CD14-positive monocyte (primary cell): ENCODE results near the gene PDHA1. TPM values are rescaled to one million over a fixed set of nuclear protein-coding genes. Genes with fewer than 3 reads are reported as not detected.

Experiments used
- DNase-seq, 3 donors: peaks; one replicate each; pipeline ENCODE4 v3.0.0-alpha.2; 2011 to 2022
- H2AFZ ChIP-seq: 2 replicates; pipeline ENCODE4 v1.6.0; 2012; ENCODE audit warnings: mild to moderate bottlenecking, low read depth, low read length, inconsistent platforms; ENCODE audit not compliant: insufficient read depth, poor library complexity, severe bottlenecking
- H3K27ac ChIP-seq, 2 donors: 1 replicate in 1 of 2; 2 replicates in 1 of 2; pipeline ENCODE4 v1.5.1; 2012 to 2013; ENCODE audit warnings: low read length in 2 of 2, control low read depth in 1 of 2, inconsistent platforms in 1 of 2, low read depth in 1 of 2, mild to moderate bottlenecking in 1 of 2
- H3K27me3 ChIP-seq, 2 donors: one replicate each; pipeline versions ENCODE4 v1.6.0 to v1.6.1; 2011 to 2013; ENCODE audit warnings: low read length in 2 of 2; ENCODE audit not compliant: control insufficient read depth in 2 of 2, insufficient read depth in 2 of 2
- H3K36me3 ChIP-seq, 2 donors: replicated peaks in 1 of 2; 1 replicate in 1 of 2; 2 replicates in 1 of 2; pipeline versions ENCODE4 v1.5.1 to v1.6.1; 2012 to 2013; ENCODE audit warnings: low read length in 2 of 2, control low read depth in 1 of 2, inconsistent platforms in 1 of 2, mild to moderate bottlenecking in 1 of 2; ENCODE audit not compliant: insufficient read depth in 2 of 2, control insufficient read depth in 1 of 2
- H3K4me1 ChIP-seq, 2 donors: 1 replicate in 1 of 2; 2 replicates in 1 of 2; pipeline versions ENCODE4 v1.5.1 to v1.6.1; 2012 to 2013; ENCODE audit warnings: low read length in 2 of 2, control low read depth in 1 of 2, inconsistent platforms in 1 of 2, mild to moderate bottlenecking in 1 of 2, moderate library complexity in 1 of 2; ENCODE audit not compliant: insufficient read depth in 2 of 2, control insufficient read depth in 1 of 2
- H3K4me2 ChIP-seq: replicated peaks from 2 replicates; pipeline ENCODE3; 2012; ENCODE audit warnings: low read length, moderate library complexity, mild to moderate bottlenecking; ENCODE audit not compliant: poor library complexity, severe bottlenecking; ENCODE audit errors: extremely low read depth
- H3K4me3 ChIP-seq, 3 experiments: fragments of 200-600 bp in 1 of 3; sonication (generic) in 1 of 3; replicated peaks in 1 of 3; 1 replicate in 2 of 3; 2 replicates in 1 of 3; pipeline ENCODE4 v1.5.1; 2011 to 2013; ENCODE audit warnings: low read length in 3 of 3, mild to moderate bottlenecking in 3 of 3, control low read depth in 2 of 3, low read depth in 2 of 3, inconsistent platforms in 1 of 3, moderate library complexity in 1 of 3
- H3K79me2 ChIP-seq: 2 replicates; pipeline ENCODE4 v1.6.0; 2012; ENCODE audit warnings: mild to moderate bottlenecking, control low read depth, inconsistent platforms, low read length, moderate library complexity; ENCODE audit not compliant: insufficient read depth
- H3K9ac ChIP-seq: 2 replicates; pipeline ENCODE4 v1.6.0; 2017; ENCODE audit warnings: low read length, mild to moderate bottlenecking; ENCODE audit not compliant: insufficient read depth, poor library complexity, severe bottlenecking
- H3K9me3 ChIP-seq, 2 donors: replicated peaks in 1 of 2; 1 replicate in 1 of 2; 2 replicates in 1 of 2; pipeline versions ENCODE4 v1.5.1 to v1.6.1; 2012 to 2013; ENCODE audit warnings: low read length in 2 of 2, control low read depth in 1 of 2; ENCODE audit not compliant: control insufficient read depth in 1 of 2, insufficient read depth in 1 of 2
- H4K20me1 ChIP-seq: 2 replicates; pipeline ENCODE4 v1.6.0; 2012; ENCODE audit warnings: mild to moderate bottlenecking, low read length, control low read depth, moderate library complexity; ENCODE audit not compliant: insufficient read depth
- H3K27ac Mint-ChIP-seq, 7 donors: one replicate each; pipeline ENCODE4 v1.8.0; 2020; ENCODE audit warnings: mild to moderate bottlenecking in 7 of 7, mixed read lengths in 7 of 7, moderate library complexity in 6 of 7, inconsistent platforms in 2 of 7
- H3K27me3 Mint-ChIP-seq, 3 donors: one replicate each; pipeline ENCODE4 v1.8.0; 2021 to 2022; ENCODE audit warnings: low read depth in 3 of 3, mild to moderate bottlenecking in 3 of 3, mixed read lengths in 3 of 3, moderate library complexity in 3 of 3, inconsistent platforms in 1 of 3
- H3K36me3 Mint-ChIP-seq, 2 donors: one replicate each; pipeline ENCODE4 v1.8.0; 2020; ENCODE audit warnings: mixed read lengths in 2 of 2, inconsistent platforms in 1 of 2, mild to moderate bottlenecking in 1 of 2
- H3K4me1 Mint-ChIP-seq: one replicate; pipeline ENCODE4 v1.8.0; 2020; ENCODE audit warnings: mild to moderate bottlenecking, mixed read lengths
- H3K4me3 Mint-ChIP-seq, 2 donors: one replicate each; pipeline ENCODE4 v1.8.0; 2020; ENCODE audit warnings: mild to moderate bottlenecking in 2 of 2, mixed read lengths in 2 of 2, moderate library complexity in 1 of 2
- H3K9me3 Mint-ChIP-seq, 7 donors: one replicate each; pipeline ENCODE4 v1.8.0; 2020 to 2022; ENCODE audit warnings: mixed read lengths in 7 of 7, mild to moderate bottlenecking in 6 of 7, moderate library complexity in 6 of 7, inconsistent platforms in 2 of 7
- CTCF ChIP-seq: fragments of 200-600 bp; IDR thresholded peaks from one replicate; pipeline ENCODE4 v1.8.0; 2022; ENCODE audit warnings: antibody characterized with exemption, mild to moderate bottlenecking
- WGBS: methylation state at CpG from one replicate; pipeline ENCODE4 v1.1.5; 2013; ENCODE audit warnings: missing lambda C conversion rate; ENCODE audit not compliant: insufficient coverage; 5-methylcytosine and 5-hydroxymethylcytosine counted together
- intact Hi-C, 2 donors: fragments of 100-400 bp; cut with micrococcal nuclease; formaldehyde crosslinking; loops; one replicate each; pipeline versions ENCODE4 v1.15.0 to v1.15.1; 2023
- polyA plus RNA-seq, 3 donors: library from polyadenylated mRNA; depleted of rRNA in 1 of 3; unstranded in 2 of 3; stranded (reverse) in 1 of 3; fragments of 300-500 nt in 2 of 3; fragments of >200 nt in 1 of 3; fragmentation: Illumina TruSeq in 2 of 3; gene quantifications; 1 replicate in 2 of 3; 2 replicates in 1 of 3; pipeline ENCODE4 v1.2.3, GENCODE V29; 2012 to 2021

Gene PDHA1
- polyA plus RNA-seq, 3 donors, result 56.0 to 76.3 (median 74.8) TPM

GRCh38 chrX:19377799-19378198 is 34.1 kb downstream of the PDHA1 start:
- Histone ChIP-seq H3K79me2 (no peaks in the 10 kb centered on the region), H3K4me3 (no peak overlapping the region), H3K4me2 (no peak overlapping the region), H4K20me1 (no peaks in the 10 kb centered on the region), H3K36me3 (no peaks in the 10 kb centered on the region), H3K4me1 (peaks cover 13% of the 10 kb centered on the region in 2 donors), H2AFZ (no peak overlapping the region), H3K27ac (no peak overlapping the region), H3K9ac (no peak overlapping the region), H3K27me3 (no peaks in the 10 kb centered on the region), H3K9me3 (no peaks in the 10 kb centered on the region)
- 100% methylated on average over 6 of the region's 12 CpGs for WGBS
- intact Hi-C loops, result no loop called here
- H3K4me1 Mint-ChIP-seq, result peaks cover 13% of the 10 kb centered on the region
- H3K27ac Mint-ChIP-seq, result no peak overlapping the region
- H3K4me3 Mint-ChIP-seq, result no peak overlapping the region
- no peak for TF ChIP-seq CTCF
- DNase-seq, result no peak
- no peaks in the 10 kb centered on the region for H3K36me3 Mint-ChIP-seq
- H3K9me3 Mint-ChIP-seq, result peaks cover 0 to 16% (median 3%) of the 10 kb centered on the region in 7 donors
- peaks cover 2 to 7% (median 5%) of the 10 kb centered on the region in 3 donors for H3K27me3 Mint-ChIP-seq

- Mint-ChIP-seq H3K9me3 (peaks cover 0 to 19% (median 6%) of the 10 kb centered on the region in 7 donors), H3K4me1 (peaks cover 8% of the 10 kb centered on the region), H3K27ac (no peak overlapping the region), H3K4me3 (no peak overlapping the region), H3K36me3 (no peaks in the 10 kb centered on the region), H3K27me3 (peaks cover 1 to 7% (median 3%) of the 10 kb centered on the region in 3 donors)
- no peaks in the 10 kb centered on the region for H3K27me3 ChIP-seq
- no peak overlapping the region for H3K4me3 ChIP-seq
- H3K79me2 ChIP-seq, result no peaks in the 10 kb centered on the region
- no peak for TF ChIP-seq CTCF
- H3K9ac ChIP-seq, result no peak overlapping the region
- H3K36me3 ChIP-seq, result no peaks in the 10 kb centered on the region
- DNase-seq, result no peak
- H2AFZ ChIP-seq, result no peak overlapping the region
- H3K9me3 ChIP-seq, result peaks cover 0 to 3% of the 10 kb centered on the region in 2 donors
- intact Hi-C loops, result no loop called here
- 100% methylated on average over 3 of the region's 9 CpGs for WGBS
- H3K4me2 ChIP-seq, result no peak overlapping the region
- no peaks in the 10 kb centered on the region for H4K20me1 ChIP-seq
- H3K4me1 ChIP-seq, result peaks cover 7 to 10% of the 10 kb centered on the region in 2 donors
- no peak overlapping the region for H3K27ac ChIP-seq
These were observed 37.6 kb downstream of the PDHA1 start for GRCh38 chrX:19381326-19381725.
